Osteocyte (in vitro differentiated cells): Measurements from ENCODE around the gene OR52I2. TPM values are rescaled to one million over a fixed set of nuclear protein-coding genes. Genes with fewer than 3 reads are reported as not detected.
A peak's percentile ranks its signal among the peaks of the same experiment; 100 is the strongest.

ENCODE experiments used
- DNase-seq: peaks from one replicate; pipeline ENCODE4 v3.0.0; 2021; ENCODE audit warnings: mixed read lengths; ENCODE audit not compliant: unreplicated experiment; ENCODE audit errors: extremely low spot score
- H3K27ac Mint-ChIP-seq: one replicate; pipeline ENCODE4 v1.8.0; 2021; ENCODE audit warnings: mild to moderate bottlenecking, mixed read lengths; ENCODE audit not compliant: unreplicated experiment
- H3K27me3 Mint-ChIP-seq: one replicate; pipeline ENCODE4 v1.8.0; 2021; ENCODE audit warnings: mixed read lengths; ENCODE audit not compliant: unreplicated experiment
- H3K36me3 Mint-ChIP-seq: one replicate; pipeline ENCODE4 v1.8.0; 2021; ENCODE audit warnings: mixed read lengths; ENCODE audit not compliant: unreplicated experiment
- H3K4me1 Mint-ChIP-seq: one replicate; pipeline ENCODE4 v1.8.0; 2021; ENCODE audit warnings: mixed read lengths; ENCODE audit not compliant: unreplicated experiment
- H3K4me3 Mint-ChIP-seq: one replicate; pipeline ENCODE4 v1.8.0; 2021; ENCODE audit warnings: mild to moderate bottlenecking, moderate library complexity, mixed read lengths; ENCODE audit not compliant: unreplicated experiment
- H3K9me3 Mint-ChIP-seq: one replicate; pipeline ENCODE4 v1.8.0; 2021; ENCODE audit warnings: mixed read lengths; ENCODE audit not compliant: unreplicated experiment
- CTCF ChIP-seq: fragments of 200-600 bp; sonication (generic); IDR thresholded peaks from 2 replicates; pipeline ENCODE4 v1.5.0; 2021; ENCODE audit warnings: antibody characterized with exemption, mild to moderate bottlenecking, moderate library complexity
- total RNA-seq: library from RNA; stranded (reverse); gene quantifications from 2 replicates; pipeline ENCODE4 v1.2.1, GENCODE V29; 2021

Gene OR52I2
- total RNA-seq, 1 donor from 2014 or later = not detected

GRCh38 chr11:4606231-4607015, 24.9 kb downstream of the OR52I2 start:
- peaks cover 11% of the 10 kb centered on the region for H3K36me3 Mint-ChIP-seq
- H3K4me3 Mint-ChIP-seq = peak overlapping the region; percentile 93
- no peak for TF ChIP-seq CTCF
- H3K27ac Mint-ChIP-seq = peak overlapping the region; percentile 96
- no peak for DNase-seq
- H3K4me1 Mint-ChIP-seq = peaks cover 29% of the 10 kb centered on the region
- no peaks in the 10 kb centered on the region for H3K27me3 Mint-ChIP-seq
- H3K9me3 Mint-ChIP-seq = peaks cover 2% of the 10 kb centered on the region

- Mint-ChIP-seq H3K27ac (peak overlapping the region; percentile 96), H3K4me1 (peaks cover 29% of the 10 kb centered on the region), H3K36me3 (peaks cover 6% of the 10 kb centered on the region), H3K4me3 (peak overlapping the region; percentile 93), H3K9me3 (peaks cover 2% of the 10 kb centered on the region), H3K27me3 (peaks cover under 1% of the 10 kb centered on the region)
- DNase-seq = no peak
- TF ChIP-seq CTCF = no peak
These were observed 25.6 kb downstream of the OR52I2 start for GRCh38 chr11:4607096-4607495.

DNA sequence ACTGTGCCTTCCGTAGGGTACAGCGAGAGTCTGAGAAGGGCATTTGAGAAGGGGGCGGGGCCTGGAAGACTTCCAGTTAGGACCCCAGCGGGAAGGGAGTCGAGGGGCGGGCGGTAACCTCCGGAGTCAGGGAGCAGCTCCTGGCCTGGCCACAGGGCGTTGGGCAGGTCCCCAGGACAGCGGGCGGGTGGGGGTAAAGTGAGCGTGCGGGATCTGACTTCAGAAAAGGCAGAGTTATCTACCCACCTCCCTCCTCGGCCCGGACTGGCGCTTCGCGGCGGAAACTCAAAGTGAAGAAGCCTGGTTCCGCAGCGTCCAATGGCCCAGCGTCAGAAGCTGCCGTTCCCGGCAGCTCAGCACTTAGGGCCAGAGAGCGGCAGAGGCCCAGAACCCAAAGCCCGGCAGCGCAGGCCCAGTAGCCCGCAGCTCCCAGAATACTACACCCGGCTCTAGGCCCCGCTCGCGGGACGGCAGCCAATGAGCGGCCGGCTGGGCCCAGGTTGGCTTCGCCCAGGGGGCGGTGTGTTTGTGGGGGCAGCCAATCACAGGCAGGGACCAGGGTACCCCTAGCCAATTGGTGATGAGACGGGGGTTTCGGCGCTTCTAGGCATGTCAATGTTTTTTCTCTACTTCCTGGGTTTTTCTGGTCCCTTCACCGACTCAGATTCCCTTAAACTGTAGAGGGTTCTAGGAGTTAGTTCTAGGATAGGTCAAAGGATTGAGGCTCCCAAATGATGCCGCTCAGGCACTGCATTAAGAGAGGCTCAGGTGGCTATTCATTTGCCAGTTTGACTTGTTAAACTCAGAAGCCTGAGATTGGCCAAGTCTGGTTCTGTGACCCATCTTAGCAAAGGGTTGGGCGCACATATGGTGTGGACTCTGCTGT, 26.5 kb downstream of the OR52I2 start, which contains the start of gene TRIM68:
TSS of gene TRIM68 (minus strand) at position 451 of the 886 bp plus-strand sequence. CDS start 2,727 bp downstream, outside the sequence.
- no peak for TF ChIP-seq CTCF
- Mint-ChIP-seq H3K9me3 (peaks cover 2% of the 10 kb centered on the region), H3K4me1 (peaks cover 29% of the 10 kb centered on the region), H3K36me3 (peaks cover 2% of the 10 kb centered on the region), H3K27ac (peak within 1 kb of the TSS; percentile 96), H3K4me3 (peak within 1 kb of the TSS; percentile 93), H3K27me3 (peaks cover 7% of the 10 kb centered on the region)
- DNase-seq = peak; percentile 99

GRCh38 chr11:4610258-4610935, 28.9 kb downstream of the OR52I2 start:
- no peak for DNase-seq
- peaks cover 27% of the 10 kb centered on the region for H3K27me3 Mint-ChIP-seq
- H3K27ac Mint-ChIP-seq = peak overlapping the region; percentile 69
- no peaks in the 10 kb centered on the region for H3K36me3 Mint-ChIP-seq
- H3K4me3 Mint-ChIP-seq = peak overlapping the region; percentile 5
- peaks cover 29% of the 10 kb centered on the region for H3K4me1 Mint-ChIP-seq
- TF ChIP-seq CTCF = no peak
- peaks cover 2% of the 10 kb centered on the region for H3K9me3 Mint-ChIP-seq
